ENCODE measurements around the gene ZNF687.

GRCh38 chr1:151318975-151319374 is 36.9 kb downstream of the ZNF687 start:
- no peak for TF ChIP-seq POLR2A (IDR thresholded peaks at IDR 0.05; ENCODE audit: low read depth, low read length)
- no peak for TF ChIP-seq POLR2AphosphoS5 (IDR thresholded peaks at IDR 0.05; ENCODE audit: low read depth, low read length)
- TF ChIP-seq SPI1 (IDR thresholded peaks at IDR 0.05; ENCODE audit: low read depth, low read length): no peak
- TF ChIP-seq TAF1 (IDR thresholded peaks at IDR 0.05; ENCODE audit: low read depth, low read length): no peak

Measured in GM12891 (cell line).